H9 (cell line): ENCODE data around the gene CAPN6. TPM values are rescaled to one million over a fixed set of nuclear protein-coding genes. Genes with fewer than 3 reads are reported as not detected.

Experiments used
- DNase-seq: peaks from one replicate; pipeline ENCODE4 v3.0.0-alpha.2; 2017
- H2AFZ ChIP-seq: one replicate; pipeline ENCODE4 v1.6.1; 2013; ENCODE audit warnings: mild to moderate bottlenecking, low read length, control low read depth, moderate library complexity
- H2AK5ac ChIP-seq: 2 replicates; pipeline ENCODE4 v1.6.1; 2013; ENCODE audit warnings: low read length, control low read depth, mixed read lengths; ENCODE audit not compliant: insufficient read length
- H2BK120ac ChIP-seq: one replicate; pipeline ENCODE4 v1.6.1; 2013; ENCODE audit warnings: low read depth, mild to moderate bottlenecking, low read length, control low read depth, inconsistent platforms; ENCODE audit not compliant: poor library complexity, severe bottlenecking
- H2BK12ac ChIP-seq: 2 replicates; pipeline ENCODE4 v1.6.1; 2013; ENCODE audit warnings: low read length, control low read depth, mixed read lengths, low read depth; ENCODE audit not compliant: insufficient read length
- H2BK15ac ChIP-seq: 2 replicates; pipeline ENCODE4 v1.6.1; 2013; ENCODE audit warnings: low read depth, low read length, control low read depth
- H2BK20ac ChIP-seq: one replicate; pipeline ENCODE4 v1.6.1; 2013; ENCODE audit warnings: low read depth, mild to moderate bottlenecking, low read length, control low read depth, inconsistent platforms; ENCODE audit not compliant: poor library complexity, severe bottlenecking
- H2BK5ac ChIP-seq: 2 replicates; pipeline ENCODE4 v1.6.1; 2013; ENCODE audit warnings: low read length, control low read depth, mixed read lengths; ENCODE audit not compliant: insufficient read length
- H3K14ac ChIP-seq: 2 replicates; pipeline ENCODE4 v1.6.1; 2013; ENCODE audit warnings: low read length, control low read depth; ENCODE audit not compliant: insufficient read depth
- H3K18ac ChIP-seq: 2 replicates; pipeline ENCODE4 v1.6.1; 2013; ENCODE audit warnings: low read depth, mild to moderate bottlenecking, mixed read lengths, low read length, control low read depth; ENCODE audit not compliant: insufficient read length
- H3K23ac ChIP-seq: 2 replicates; pipeline ENCODE4 v1.6.1; 2013; ENCODE audit warnings: low read length, control low read depth, mixed read lengths, low read depth; ENCODE audit not compliant: insufficient read length
- H3K23me2 ChIP-seq: 2 replicates; pipeline ENCODE4 v1.6.1; 2013; ENCODE audit warnings: low read depth, mild to moderate bottlenecking, mixed read lengths, low read length, control low read depth; ENCODE audit not compliant: insufficient read length, poor library complexity, severe bottlenecking
- H3K27ac ChIP-seq: 2 replicates; pipeline ENCODE4 v1.5.1; 2013; ENCODE audit warnings: low read length, control low read depth, mixed read lengths, low read depth; ENCODE audit not compliant: insufficient read length
- H3K27me3 ChIP-seq: 2 replicates; pipeline ENCODE4 v1.6.1; 2013; ENCODE audit warnings: low read length, control low read depth, inconsistent platforms; ENCODE audit not compliant: insufficient read depth
- H3K4ac ChIP-seq: 2 replicates; pipeline ENCODE4 v1.6.1; 2013; ENCODE audit warnings: low read depth, mild to moderate bottlenecking, control low read depth, inconsistent platforms, low read length, moderate library complexity
- H3K4me1 ChIP-seq: 2 replicates; pipeline ENCODE4 v1.6.1; 2013; ENCODE audit warnings: low read length, control low read depth, inconsistent platforms; ENCODE audit not compliant: insufficient read depth
- H3K4me2 ChIP-seq: 2 replicates; pipeline ENCODE4 v1.6.1; 2013; ENCODE audit warnings: low read length, control low read depth, mixed read lengths; ENCODE audit not compliant: insufficient read length, insufficient read depth
- H3K56ac ChIP-seq: 2 replicates; pipeline ENCODE4 v1.6.1; 2013; ENCODE audit warnings: low read depth, mild to moderate bottlenecking, mixed read lengths, low read length, control low read depth; ENCODE audit not compliant: insufficient read length
- H3K79me1 ChIP-seq: 2 replicates; pipeline ENCODE4 v1.6.1; 2013; ENCODE audit warnings: low read depth, mild to moderate bottlenecking, moderate library complexity, low read length, control low read depth, inconsistent platforms; ENCODE audit not compliant: insufficient read depth, poor library complexity, severe bottlenecking
- H3K79me2 ChIP-seq: 2 replicates; pipeline ENCODE4 v1.6.1; 2013; ENCODE audit warnings: low read length, control low read depth, inconsistent platforms; ENCODE audit not compliant: insufficient read depth
- H3K9ac ChIP-seq: 2 replicates; pipeline ENCODE4 v1.6.1; 2013; ENCODE audit warnings: low read length, control low read depth, mixed read lengths; ENCODE audit not compliant: insufficient read length; ENCODE audit errors: extremely low read depth
- H3K9me3 ChIP-seq: one replicate; pipeline ENCODE4 v1.6.1; 2013; ENCODE audit warnings: low read depth, low read length, inconsistent platforms; ENCODE audit not compliant: control insufficient read depth
- H3T11ph ChIP-seq: one replicate; pipeline ENCODE4 v1.6.1; 2013; ENCODE audit warnings: mild to moderate bottlenecking, low read length, control low read depth, inconsistent platforms
- H4K20me1 ChIP-seq: one replicate; pipeline ENCODE4 v1.6.1; 2013; ENCODE audit not compliant: control insufficient read depth, insufficient read length, insufficient read depth
- H4K5ac ChIP-seq: 2 replicates; pipeline ENCODE4 v1.6.1; 2013; ENCODE audit warnings: low read depth, mild to moderate bottlenecking, mixed read lengths, low read length, control low read depth; ENCODE audit not compliant: insufficient read length
- H4K8ac ChIP-seq: replicated peaks from 2 replicates; pipeline ENCODE4 v1.6.1; 2013; ENCODE audit warnings: low read length, control low read depth, mixed read lengths, low read depth; ENCODE audit not compliant: insufficient read length
- H4K91ac ChIP-seq: 2 replicates; pipeline ENCODE4 v1.6.1; 2013; ENCODE audit warnings: low read depth, mild to moderate bottlenecking, moderate library complexity, mixed read lengths, low read length, control low read depth; ENCODE audit not compliant: insufficient read length
- H3K27ac Mint-ChIP-seq, 3 experiments: 2 replicates in 2 of 3; 3 replicates in 1 of 3; pipeline ENCODE4 v1.8.0; 2020 to 2021; ENCODE audit warnings: mixed read lengths in 3 of 3, mild to moderate bottlenecking in 1 of 3, moderate library complexity in 1 of 3
- H3K27me3 Mint-ChIP-seq: 2 replicates; pipeline ENCODE4 v1.8.0; 2021; ENCODE audit warnings: low read depth, mild to moderate bottlenecking, moderate library complexity, mixed read lengths
- H3K36me3 Mint-ChIP-seq, 3 experiments: 2 replicates in 2 of 3; 3 replicates in 1 of 3; pipeline ENCODE4 v1.8.0; 2020 to 2021; ENCODE audit warnings: low read depth in 3 of 3, mixed read lengths in 3 of 3; ENCODE audit not compliant: insufficient read depth in 1 of 3
- H3K4me1 Mint-ChIP-seq, 2 experiments: 2 replicates each; pipeline ENCODE4 v1.8.0; 2020; ENCODE audit warnings: mixed read lengths in 2 of 2
- H3K4me3 Mint-ChIP-seq, 2 experiments: 2 replicates in 1 of 2; 3 replicates in 1 of 2; pipeline ENCODE4 v1.8.0; 2020 to 2021; ENCODE audit warnings: mild to moderate bottlenecking in 2 of 2, mixed read lengths in 2 of 2, moderate library complexity in 1 of 2
- H3K9me3 Mint-ChIP-seq, 2 experiments: 2 replicates in 1 of 2; 3 replicates in 1 of 2; pipeline ENCODE4 v1.8.0; 2020; ENCODE audit warnings: mild to moderate bottlenecking in 2 of 2, mixed read lengths in 2 of 2, moderate library complexity in 1 of 2
- CTCF ChIP-seq: fragments of 200-600 bp; sonication (generic); conservative IDR thresholded peaks from 3 replicates; pipeline ENCODE4 v1.8.0; 2021; ENCODE audit warnings: antibody characterized with exemption, mild to moderate bottlenecking
- total RNA-seq: library from RNA; stranded (reverse); gene quantifications from 2 replicates; pipeline ENCODE4 v1.2.1, GENCODE V29; 2021

Gene CAPN6
- total RNA-seq, 1 experiment from 2014 or later: 7.2 TPM

GRCh38 chrX:111318901-111319300 lies 48.6 kb upstream of the CAPN6 start:
- H4K8ac ChIP-seq: no peak overlapping the region
- peaks cover 8% of the 10 kb centered on the region for H3K27me3 Mint-ChIP-seq
- no peak overlapping the region for H3K9ac ChIP-seq
- no peak overlapping the region for H3K4me3 Mint-ChIP-seq
- H2BK15ac ChIP-seq: no peak overlapping the region
- no peak overlapping the region for H4K5ac ChIP-seq
- no peaks in the 10 kb centered on the region for H3K79me1 ChIP-seq
- no peak overlapping the region for H2BK120ac ChIP-seq
- H3K27ac ChIP-seq: no peak overlapping the region
- no peak overlapping the region for H2AFZ ChIP-seq
- no peaks in the 10 kb centered on the region; the same call in 1 of the 2 replicates for H3K4me1 ChIP-seq
- H3K23me2 ChIP-seq: no peaks in the 10 kb centered on the region
- H3K9me3 Mint-ChIP-seq: 0 out of 5 replicates have a peak, but pooled peaks cover 0 to 6% of the 10 kb centered on the region in 2 experiments
- no peak overlapping the region for H3K27ac Mint-ChIP-seq
- H3K18ac ChIP-seq: no peak overlapping the region
- no peak overlapping the region for H3K4ac ChIP-seq
- no peaks in the 10 kb centered on the region for H3K27me3 ChIP-seq
- no peaks in the 10 kb centered on the region for H4K20me1 ChIP-seq
- no peak for DNase-seq
- H2AK5ac ChIP-seq: no peak overlapping the region
- H4K91ac ChIP-seq: no peak overlapping the region
- no peaks in the 10 kb centered on the region for H3K36me3 Mint-ChIP-seq
- no peak overlapping the region for H3K23ac ChIP-seq
- no peaks in the 10 kb centered on the region for H3K79me2 ChIP-seq
- no peak overlapping the region for H2BK5ac ChIP-seq
- no peak overlapping the region for H3T11ph ChIP-seq
- TF ChIP-seq CTCF: no peak
- H3K56ac ChIP-seq: no peak overlapping the region
- H3K4me2 ChIP-seq: no peak overlapping the region
- H3K14ac ChIP-seq: no peak overlapping the region
- no peak overlapping the region for H2BK20ac ChIP-seq
- peaks cover 10 to 17% of the 10 kb centered on the region in 2 experiments for H3K4me1 Mint-ChIP-seq
- no peak overlapping the region for H2BK12ac ChIP-seq
- no peaks in the 10 kb centered on the region for H3K9me3 ChIP-seq
